ENCODE results near the gene COLEC12. TPM values are rescaled to one million over a fixed set of nuclear protein-coding genes. Genes with fewer than 3 reads are reported as not detected.
"Not testable (repeated sequence)": the region's sequence is repeated elsewhere in the genome, so short reads cannot be mapped to it uniquely, and the experiment has no call there.

COLEC12 gene
- total and polyA plus RNA-seq, 3 experiments from 2014 or later, result 0.04 TPM; not detected in 2

- Histone ChIP-seq H3K27me3 (ENCODE audit: insufficient read depth, low read length, poor library complexity, severe bottlenecking) (no peaks in the 10 kb centered on the region), H3K36me3 (ENCODE audit: insufficient read depth, low read length) (no peaks in the 10 kb centered on the region), H3K27ac (ENCODE audit: low read depth, low read length) (no peak overlapping the region), H3K4me3 (ENCODE audit: low read length) (no peak overlapping the region), H3K4me1 (ENCODE audit: insufficient read depth, low read length) (no peaks in the 10 kb centered on the region), H3K9me3 (ENCODE audit: low read length) (no peaks in the 10 kb centered on the region)
- no peaks in the 10 kb centered on the region for H3K36me3 Mint-ChIP-seq
- peak overlapping the region in 1 of 7 donors; percentile 7 for H3K4me3 Mint-ChIP-seq
- no peaks in the 10 kb centered on the region for H3K4me1 Mint-ChIP-seq
- peaks cover 0 to 3% (median 0%) of the 10 kb centered on the region in 5 donors for H3K9me3 Mint-ChIP-seq
- DNase-seq, result no peak
- CTCF ChIA-PET, result no interaction called here
- H3K27me3 Mint-ChIP-seq, result peaks cover 9 to 10% of the 10 kb centered on the region in 2 donors
- H3K27ac Mint-ChIP-seq, result peak overlapping the region in 1 of 8 donors; percentile 20
- POLR2A ChIA-PET, result no interaction called here
Observed at GRCh38 chr18:295756-296490, 204.6 kb downstream of the COLEC12 start.

DNA sequence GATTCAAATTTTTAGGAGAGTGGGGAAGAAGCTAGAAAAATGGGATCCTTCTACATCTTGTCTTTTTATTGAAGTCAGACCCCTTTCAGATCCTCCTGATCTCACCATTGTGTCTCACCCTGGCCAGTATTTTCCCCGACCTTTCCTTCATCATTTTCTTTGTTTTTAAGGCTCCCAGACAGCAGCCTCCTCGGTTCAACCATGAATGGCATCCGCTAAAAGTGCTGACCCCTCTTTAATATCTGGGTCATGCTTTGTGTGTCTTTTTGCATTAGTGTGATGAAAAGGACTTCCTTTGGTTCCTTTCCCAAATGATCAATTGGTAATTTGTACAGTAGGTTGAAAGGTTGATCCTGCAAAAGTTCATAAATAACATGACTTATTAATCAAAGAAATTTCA, 205.9 kb downstream of the COLEC12 start:
- H3K27ac ChIP-seq (ENCODE audit: low read depth, low read length), result no peak overlapping the region
- no peaks in the 10 kb centered on the region for H3K9me3 ChIP-seq (ENCODE audit: low read length)
- H3K27me3 ChIP-seq (ENCODE audit: insufficient read depth, low read length, poor library complexity, severe bottlenecking), result no peaks in the 10 kb centered on the region
- H3K27ac Mint-ChIP-seq, result no peak overlapping the region
- H3K9me3 Mint-ChIP-seq, result no peaks in the 10 kb centered on the region
- H3K4me3 Mint-ChIP-seq, result no peak overlapping the region
- H3K4me3 ChIP-seq (ENCODE audit: low read length), result no peak overlapping the region
- no peaks in the 10 kb centered on the region for H3K4me1 ChIP-seq (ENCODE audit: insufficient read depth, low read length)
- POLR2A ChIA-PET, result no interaction called here
- no peak for DNase-seq
- H3K4me1 Mint-ChIP-seq, result no peaks in the 10 kb centered on the region
- H3K36me3 Mint-ChIP-seq, result no peaks in the 10 kb centered on the region
- no peaks in the 10 kb centered on the region for H3K36me3 ChIP-seq (ENCODE audit: insufficient read depth, low read length)
- CTCF ChIA-PET, result no interaction called here
- peaks cover 10 to 17% of the 10 kb centered on the region in 2 donors for H3K27me3 Mint-ChIP-seq

DNA sequence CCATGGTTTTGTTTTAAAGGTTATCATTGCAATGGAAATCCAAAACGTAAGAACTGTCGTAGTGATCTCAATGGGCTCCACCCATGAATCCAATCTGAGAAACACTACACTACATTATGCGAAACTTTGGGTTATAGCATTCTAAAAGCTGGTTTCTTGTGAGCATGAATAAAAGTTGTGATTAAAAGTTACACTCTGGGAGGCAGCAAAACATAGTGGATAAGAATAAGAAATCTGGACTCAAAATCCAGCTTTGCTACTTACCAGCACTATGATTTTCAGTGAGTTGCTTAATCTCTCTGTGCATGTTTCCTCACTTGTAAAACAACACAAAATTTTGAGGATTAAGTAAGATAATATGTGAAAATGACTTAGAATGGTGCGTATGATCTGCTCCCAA, 207.0 kb downstream of the COLEC12 start:
- POLR2A ChIA-PET, result no interaction called here
- CTCF ChIA-PET, result no interaction called here
- no peak overlapping the region for H3K4me3 Mint-ChIP-seq

GRCh38 chr18:292271-292670, 208.2 kb downstream of the COLEC12 start:
- Mint-ChIP-seq H3K27me3 (peaks cover 10 to 24% of the 10 kb centered on the region in 2 donors), H3K4me1 (no peaks in the 10 kb centered on the region), H3K27ac (no peak overlapping the region), H3K4me3 (no peak overlapping the region), H3K36me3 (no peaks in the 10 kb centered on the region), H3K9me3 (no peaks in the 10 kb centered on the region)
- no peak for DNase-seq
- no peaks in the 10 kb centered on the region for H3K27me3 ChIP-seq (ENCODE audit: insufficient read depth, low read length, poor library complexity, severe bottlenecking)
- ChIA-PET POLR2A (no interaction called here), CTCF (no interaction called here)
- H3K9me3 ChIP-seq (ENCODE audit: low read length), result no peaks in the 10 kb centered on the region
- no peaks in the 10 kb centered on the region for H3K36me3 ChIP-seq (ENCODE audit: insufficient read depth, low read length)
- H3K4me3 ChIP-seq (ENCODE audit: low read length), result no peak overlapping the region
- no peaks in the 10 kb centered on the region for H3K4me1 ChIP-seq (ENCODE audit: insufficient read depth, low read length)
- no peak overlapping the region for H3K27ac ChIP-seq (ENCODE audit: low read depth, low read length)

More for the DNA sequence above, 207.0 kb downstream of the COLEC12 start:
- Histone ChIP-seq H3K4me1 (ENCODE audit: insufficient read depth, low read length) (no peaks in the 10 kb centered on the region), H3K27ac (ENCODE audit: low read depth, low read length) (no peak overlapping the region), H3K36me3 (ENCODE audit: insufficient read depth, low read length) (no peaks in the 10 kb centered on the region), H3K4me3 (ENCODE audit: low read length) (no peak overlapping the region), H3K9me3 (ENCODE audit: low read length) (no peaks in the 10 kb centered on the region), H3K27me3 (ENCODE audit: insufficient read depth, low read length, poor library complexity, severe bottlenecking) (no peaks in the 10 kb centered on the region)
- Mint-ChIP-seq H3K27ac (no peak overlapping the region), H3K36me3 (no peaks in the 10 kb centered on the region), H3K27me3 (peaks cover 10 to 21% of the 10 kb centered on the region in 2 donors), H3K9me3 (no peaks in the 10 kb centered on the region), H3K4me1 (no peaks in the 10 kb centered on the region)
- DNase-seq, result no peak

- H3K9me3 ChIP-seq (ENCODE audit: low read length); DNase-seq; H3K27ac Mint-ChIP-seq; H3K36me3 ChIP-seq (ENCODE audit: insufficient read depth, low read length); H3K4me3 Mint-ChIP-seq; CTCF ChIA-PET; POLR2A ChIA-PET; H3K4me1 Mint-ChIP-seq; H3K4me1 ChIP-seq (ENCODE audit: insufficient read depth, low read length); H3K27ac ChIP-seq (ENCODE audit: low read depth, low read length); H3K36me3 Mint-ChIP-seq; H3K27me3 ChIP-seq (ENCODE audit: insufficient read depth, low read length, poor library complexity, severe bottlenecking); H3K4me3 ChIP-seq (ENCODE audit: low read length); H3K9me3 Mint-ChIP-seq: not testable (repeated sequence)
- H3K27me3 Mint-ChIP-seq, result peaks cover 5 to 26% of the 10 kb centered on the region in 2 donors
Observed at GRCh38 chr18:289970-290369, 210.5 kb downstream of the COLEC12 start.

DNA sequence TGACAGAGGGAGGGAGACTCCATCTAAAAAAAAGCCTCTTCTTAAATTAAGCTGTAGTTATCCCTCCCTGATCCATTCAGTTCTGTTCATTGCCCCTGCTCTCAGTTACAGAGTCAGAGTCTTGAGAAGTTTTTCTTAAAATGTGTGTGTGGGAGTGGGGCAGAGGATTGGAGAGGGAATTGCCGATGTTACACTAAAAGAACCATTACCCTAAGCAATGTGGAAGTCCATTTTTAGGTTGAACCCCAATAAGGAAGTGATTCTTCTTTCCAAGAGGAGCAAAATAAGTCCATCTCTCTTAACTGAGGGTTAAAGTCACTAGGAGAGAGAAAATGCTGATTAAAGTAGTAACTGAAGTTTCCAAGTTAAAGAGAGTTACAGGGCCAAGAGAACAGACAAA, 211.5 kb downstream of the COLEC12 start:
- H3K4me1 Mint-ChIP-seq, result no peaks in the 10 kb centered on the region
- H3K4me3 Mint-ChIP-seq, result no peak overlapping the region
- H3K9me3 Mint-ChIP-seq, result no peaks in the 10 kb centered on the region
- Histone ChIP-seq H3K4me3 (ENCODE audit: low read length) (no peak overlapping the region), H3K27ac (ENCODE audit: low read depth, low read length) (no peak overlapping the region), H3K36me3 (ENCODE audit: insufficient read depth, low read length) (no peaks in the 10 kb centered on the region), H3K9me3 (ENCODE audit: low read length) (no peaks in the 10 kb centered on the region), H3K4me1 (ENCODE audit: insufficient read depth, low read length) (no peaks in the 10 kb centered on the region), H3K27me3 (ENCODE audit: insufficient read depth, low read length, poor library complexity, severe bottlenecking) (no peaks in the 10 kb centered on the region)
- POLR2A ChIA-PET, result interaction anchor here (0.5 kb wide), 1 partner anchor 366 kb away, joined by 12 read pairs; no protein-coding TSS in a partner anchor
- H3K36me3 Mint-ChIP-seq, result no peaks in the 10 kb centered on the region
- H3K27ac Mint-ChIP-seq, result no peak overlapping the region
- no peak for DNase-seq
- peaks cover 4 to 26% of the 10 kb centered on the region in 2 donors for H3K27me3 Mint-ChIP-seq
- CTCF ChIA-PET, result no interaction called here

GRCh38 chr18:286515-287310, 213.8 kb downstream of the COLEC12 start:
- Mint-ChIP-seq H3K4me3 (no peak overlapping the region), H3K27me3 (peaks cover 2 to 30% of the 10 kb centered on the region in 2 donors), H3K9me3 (no peaks in the 10 kb centered on the region), H3K4me1 (no peaks in the 10 kb centered on the region), H3K27ac (no peak overlapping the region), H3K36me3 (no peaks in the 10 kb centered on the region)
- Histone ChIP-seq H3K4me3 (ENCODE audit: low read length) (no peak overlapping the region), H3K4me1 (ENCODE audit: insufficient read depth, low read length) (no peaks in the 10 kb centered on the region), H3K27me3 (ENCODE audit: insufficient read depth, low read length, poor library complexity, severe bottlenecking) (no peaks in the 10 kb centered on the region), H3K36me3 (ENCODE audit: insufficient read depth, low read length) (no peaks in the 10 kb centered on the region), H3K27ac (ENCODE audit: low read depth, low read length) (no peak overlapping the region), H3K9me3 (ENCODE audit: low read length) (no peaks in the 10 kb centered on the region)
- ChIA-PET CTCF (no interaction called here), POLR2A (no interaction called here)
- DNase-seq, result no peak

GRCh38 chr18:285817-286216, 214.7 kb downstream of the COLEC12 start:
- no peaks in the 10 kb centered on the region for H3K4me1 Mint-ChIP-seq
- H3K9me3 ChIP-seq (ENCODE audit: low read length), result no peaks in the 10 kb centered on the region
- ChIA-PET CTCF (no interaction called here), POLR2A (no interaction called here)
- no peaks in the 10 kb centered on the region for H3K36me3 ChIP-seq (ENCODE audit: insufficient read depth, low read length)
- no peak overlapping the region for H3K4me3 ChIP-seq (ENCODE audit: low read length)
- no peak for DNase-seq
- peaks cover 7 to 37% of the 10 kb centered on the region in 2 donors for H3K27me3 Mint-ChIP-seq
- H3K9me3 Mint-ChIP-seq, result no peaks in the 10 kb centered on the region
- no peaks in the 10 kb centered on the region for H3K27me3 ChIP-seq (ENCODE audit: insufficient read depth, low read length, poor library complexity, severe bottlenecking)
- no peak overlapping the region for H3K4me3 Mint-ChIP-seq
- no peaks in the 10 kb centered on the region for H3K4me1 ChIP-seq (ENCODE audit: insufficient read depth, low read length)
- H3K27ac Mint-ChIP-seq, result no peak overlapping the region
- no peak overlapping the region for H3K27ac ChIP-seq (ENCODE audit: low read depth, low read length)
- H3K36me3 Mint-ChIP-seq, result no peaks in the 10 kb centered on the region

Measured in CD8-positive, alpha-beta memory T cell (primary cell).